HCT116 (cell line): Measurements from ENCODE around the gene CCDC183.
"Not testable (repeated sequence)": the region's sequence is repeated elsewhere in the genome, so short reads cannot be mapped to it uniquely, and the experiment has no call there.

Experiments
- CTCF ChIP-seq, 3 experiments: fragments of 200-600 bp in 1 of 3; sonication (generic) in 1 of 3; IDR thresholded peaks in 2 of 3; conservative IDR thresholded peaks in 1 of 3; 2 replicates each; pipeline ENCODE4 v1.5.1; 2012 to 2017; ENCODE audit warnings: low read depth in 2 of 3, low read length in 2 of 3, antibody characterized with exemption in 1 of 3, borderline replicate concordance in 1 of 3, control low read depth in 1 of 3, mild to moderate bottlenecking in 1 of 3, mixed read lengths in 1 of 3, mixed run types in 1 of 3, moderate library complexity in 1 of 3; ENCODE audit not compliant: insufficient read depth in 1 of 3
- POLR2A ChIP-seq: IDR thresholded peaks from 2 replicates; pipeline ENCODE4 v1.7.0; 2011; ENCODE audit warnings: borderline replicate concordance; ENCODE audit not compliant: insufficient read depth, insufficient read length; ENCODE audit errors: extremely low read depth
- POLR2AphosphoS5 ChIP-seq: IDR thresholded peaks from 2 replicates; pipeline ENCODE4 v1.6.1; 2011; ENCODE audit warnings: mild to moderate bottlenecking, low read depth, low read length, moderate library complexity
- RAD21 ChIP-seq: IDR thresholded peaks from 2 replicates; pipeline ENCODE4 v1.6.1; 2012; ENCODE audit warnings: low read depth, mild to moderate bottlenecking
- REST ChIP-seq: IDR thresholded peaks from 2 replicates; pipeline ENCODE4 v1.6.1; 2012; ENCODE audit warnings: low read depth
- SP1 ChIP-seq: IDR thresholded peaks from 2 replicates; pipeline ENCODE4 v1.6.1; 2012; ENCODE audit warnings: low read depth
- ZBTB33 ChIP-seq: IDR thresholded peaks from 2 replicates; pipeline ENCODE4 v1.6.1; 2011; ENCODE audit warnings: mild to moderate bottlenecking, low read length, moderate library complexity; ENCODE audit not compliant: insufficient replicate concordance; ENCODE audit errors: extremely low read depth

GRCh38 chr9:136837856-136838277 lies 41.7 kb downstream of the CCDC183 start:
- not testable (repeated sequence) for TF ChIP-seq POLR2AphosphoS5; POLR2A; ZBTB33; REST; CTCF (IDR thresholded peaks at IDR 0.05 in 2 of 3, conservative IDR thresholded peaks at IDR 0.05 in 1 of 3; ENCODE audit: borderline replicate concordance in 1 of 3, insufficient read depth in 1 of 3, low read depth in 2 of 3, low read length in 2 of 3); SP1; RAD21
